Loucy (cell line): ENCODE results near the gene SIDT2.
"Not testable (repeated sequence)": the region's sequence is repeated elsewhere in the genome, so short reads cannot be mapped to it uniquely, and the experiment has no call there.

Experiments
- CTCF ChIP-seq: fragments of 200-600 bp; sonication (generic); conservative IDR thresholded peaks from 2 replicates; pipeline ENCODE4 v1.5.1; 2014; ENCODE audit warnings: mild to moderate bottlenecking, antibody characterized with exemption, low read length
- EZH2phosphoT487 ChIP-seq: fragments of 200-600 bp; IDR thresholded peaks from 2 replicates; pipeline ENCODE4 v1.6.1; 2018; ENCODE audit warnings: antibody characterized with exemption, mild to moderate bottlenecking, moderate library complexity, borderline replicate concordance

- not testable (repeated sequence) for TF ChIP-seq CTCF, EZH2phosphoT487
These were observed 48.1 kb upstream of the SIDT2 start for GRCh38 chr11:117130396-117130795.
